ENCODE measurements around the gene EGFL7. TPM values are rescaled to one million over a fixed set of nuclear protein-coding genes. Genes with fewer than 3 reads are reported as not detected.

EGFL7 gene
- total RNA-seq, 2 donors from 2014 or later = 49.3 to 118 TPM

- Histone ChIP-seq H3K27me3 (replicated peaks; ENCODE audit: insufficient read depth) (no peaks in the 10 kb centered on the region), H3K9me3 (no peaks in the 10 kb centered on the region), H3K27ac (no peak overlapping the region), H3K4me3 (no peak overlapping the region), H3K4me1 (replicated peaks) (no peaks in the 10 kb centered on the region), H3K36me3 (peaks cover 0 to 8% of the 10 kb centered on the region in 2 donors)
- TF ChIP-seq POLR2AphosphoS5 (IDR thresholded peaks at IDR 0.05) (no peak), CTCF (IDR thresholded peaks at IDR 0.05) (no peak), POLR2A (IDR thresholded peaks at IDR 0.05) (no peak)
- intact Hi-C loops (cut with DNase I) = no loop called here
- no peak for DNase-seq (ENCODE audit: low spot score)
- 75% methylated on average over 13 of the region's 14 CpGs for WGBS
Measured at GRCh38 chr9:136672431-136673087, 9.8 kb downstream of the EGFL7 start.

- intact Hi-C loops (cut with DNase I) = no loop called here
- Histone ChIP-seq H3K27me3 (replicated peaks; ENCODE audit: insufficient read depth) (no peaks in the 10 kb centered on the region), H3K27ac (no peak overlapping the region), H3K4me3 (no peak overlapping the region), H3K4me1 (replicated peaks) (no peaks in the 10 kb centered on the region), H3K9me3 (no peaks in the 10 kb centered on the region), H3K36me3 (peaks cover 0 to 8% of the 10 kb centered on the region in 2 donors)
- WGBS = 73% methylated on average over 31 of the region's 35 CpGs
- no peak for DNase-seq (ENCODE audit: low spot score)
- TF ChIP-seq POLR2A (IDR thresholded peaks at IDR 0.05) = no peak
- TF ChIP-seq CTCF (IDR thresholded peaks at IDR 0.05) = no peak
- no peak for TF ChIP-seq POLR2AphosphoS5 (IDR thresholded peaks at IDR 0.05)
Measured at GRCh38 chr9:136673088-136673974, 10.6 kb downstream of the EGFL7 start.

GRCh38 chr9:136673975-136674785 is 11.5 kb downstream of the EGFL7 start:
- Histone ChIP-seq H3K9me3 (no peaks in the 10 kb centered on the region), H3K4me3 (no peak overlapping the region), H3K27me3 (replicated peaks; ENCODE audit: insufficient read depth) (no peaks in the 10 kb centered on the region), H3K4me1 (replicated peaks) (peaks cover under 1% of the 10 kb centered on the region), H3K36me3 (peaks cover 0 to 8% of the 10 kb centered on the region in 2 donors), H3K27ac (no peak overlapping the region)
- intact Hi-C loops (cut with DNase I) = no loop called here
- no peak for DNase-seq (ENCODE audit: low spot score)
- 84% methylated on average over 26 of the region's 26 CpGs for WGBS
- TF ChIP-seq CTCF (IDR thresholded peaks at IDR 0.05) (no peak), POLR2A (IDR thresholded peaks at IDR 0.05) (no peak), POLR2AphosphoS5 (IDR thresholded peaks at IDR 0.05) (no peak)

GRCh38 chr9:136674786-136675349 is 12.2 kb downstream of the EGFL7 start:
- H3K4me1 ChIP-seq (replicated peaks) = peaks cover 8% of the 10 kb centered on the region
- H3K27me3 ChIP-seq (replicated peaks; ENCODE audit: insufficient read depth) = no peaks in the 10 kb centered on the region
- H3K36me3 ChIP-seq = peaks cover 0 to 8% of the 10 kb centered on the region in 2 donors
- WGBS = 74% methylated on average over 11 of the region's 11 CpGs
- no peak overlapping the region for H3K4me3 ChIP-seq
- no peak overlapping the region for H3K27ac ChIP-seq
- no peak for DNase-seq (ENCODE audit: low spot score)
- H3K9me3 ChIP-seq = no peaks in the 10 kb centered on the region
- intact Hi-C loops (cut with DNase I) = no loop called here
- TF ChIP-seq POLR2AphosphoS5 (IDR thresholded peaks at IDR 0.05) (no peak), CTCF (IDR thresholded peaks at IDR 0.05) (no peak), POLR2A (IDR thresholded peaks at IDR 0.05) (no peak)

All from prostate gland (tissue), 2 donors.